Stimulated activated CD4-positive, alpha-beta T cell treated with anti-CD3 and anti-CD28 coated beads, TNF-alpha, amount 100 ng/mL, for 48 hours (primary cell): ENCODE data around the gene SLC35A4.

Source experiments
- DNase-seq, 3 donors: peaks; one replicate each; pipeline ENCODE4 v3.0.0-alpha.2; 2020; ENCODE audit warnings: low read depth in 3 of 3

Gene SLC35A4

GRCh38 chr5:140564196-140565023 is at the start of gene SLC35A4, which contains the start of gene APBB3:
Gene SLC35A4 (plus strand): TSS chr5:140564828. CDS start chr5:140567170, 2,342 bp downstream.
Gene APBB3 (minus strand): TSS chr5:140564598. CDS start chr5:140564245, 353 bp downstream.
- DNase-seq = peak; percentile 91 to 95 (median 94)

GRCh38 chr5:140524003-140524402 is 40.6 kb upstream of the SLC35A4 start:
- no peak for DNase-seq

GRCh38 chr5:140540227-140540626 is 24.4 kb upstream of the SLC35A4 start:
- DNase-seq = no peak

- no peak for DNase-seq
These were observed 21.7 kb upstream of the SLC35A4 start for GRCh38 chr5:140542972-140543371.

GRCh38 chr5:140544986-140545385 is 19.6 kb upstream of the SLC35A4 start:
- DNase-seq = no peak

- DNase-seq = no peak
These were observed 19.0 kb upstream of the SLC35A4 start for GRCh38 chr5:140545606-140546005.

- DNase-seq = no peak
These were observed 17.6 kb upstream of the SLC35A4 start for GRCh38 chr5:140546851-140547507.

GRCh38 chr5:140547508-140548299 is 16.9 kb upstream of the SLC35A4 start, which contains the start of gene EIF4EBP3:
Gene EIF4EBP3 (plus strand): TSS chr5:140547662. CDS start chr5:140547738, 76 bp downstream.
- peak; percentile 72 to 86 (median 80) for DNase-seq

- no peak for DNase-seq
These were observed 16.3 kb upstream of the SLC35A4 start for GRCh38 chr5:140548300-140548688.

GRCh38 chr5:140548791-140549190 is 15.8 kb upstream of the SLC35A4 start:
- DNase-seq = no peak

GRCh38 chr5:140549237-140550144 is 15.1 kb upstream of the SLC35A4 start:
- no peak for DNase-seq

GRCh38 chr5:140550147-140551079 is 14.2 kb upstream of the SLC35A4 start:
- DNase-seq = no peak

- DNase-seq = no peak
These were observed 12.8 kb upstream of the SLC35A4 start for GRCh38 chr5:140551872-140552271.

- no peak for DNase-seq
These were observed 11.0 kb upstream of the SLC35A4 start for GRCh38 chr5:140553657-140554056.

- DNase-seq = no peak
These were observed 10.2 kb upstream of the SLC35A4 start for GRCh38 chr5:140554454-140554853.

GRCh38 chr5:140555747-140556312 is 8.8 kb upstream of the SLC35A4 start:
- no peak for DNase-seq

GRCh38 chr5:140556438-140556837 is 8.2 kb upstream of the SLC35A4 start:
- no peak for DNase-seq

GRCh38 chr5:140557136-140557805 is 7.4 kb upstream of the SLC35A4 start, which contains the start of gene SRA1:
Gene SRA1 (minus strand): TSS chr5:140557473. CDS start chr5:140557452, 21 bp downstream.
- DNase-seq = peak; percentile 75 to 81 (median 77)

GRCh38 chr5:140557965-140558364 is 6.7 kb upstream of the SLC35A4 start:
- no peak for DNase-seq
